Lung (tissue), 12 donors: ENCODE results near the gene RBPJL. TPM values are rescaled to one million over a fixed set of nuclear protein-coding genes. Genes with fewer than 3 reads are reported as not detected.

ENCODE experiments used
- ATAC-seq: fragments of 200-7000 bp; cut with Tn5 transposase; one replicate; pipeline ENCODE4 v1.9.1; 2020; ENCODE audit warnings: moderate number of reproducible peaks; ENCODE audit not compliant: insufficient read depth, low FRiP score
- DNase-seq, 3 donors: peaks; one replicate each; pipeline ENCODE4 v3.0.0-alpha.2; 2013 to 2017
- H3K27ac ChIP-seq, 2 donors: one replicate each; pipeline ENCODE4 v1.5.1; 2013; ENCODE audit warnings: mild to moderate bottlenecking in 2 of 2, moderate library complexity in 2 of 2, control low read depth in 1 of 2, inconsistent platforms in 1 of 2, low read depth in 1 of 2, low read length in 1 of 2
- H3K27me3 ChIP-seq, 3 donors: one replicate each; pipeline ENCODE4 v1.5.1; 2013; ENCODE audit warnings: low read length in 2 of 3; ENCODE audit not compliant: control insufficient read depth in 3 of 3, insufficient read depth in 3 of 3
- H3K36me3 ChIP-seq, 4 donors: one replicate each; pipeline ENCODE4 v1.5.1; 2013; ENCODE audit warnings: low read length in 4 of 4, mild to moderate bottlenecking in 1 of 4, moderate library complexity in 1 of 4; ENCODE audit not compliant: control insufficient read depth in 4 of 4, insufficient read depth in 4 of 4
- H3K4me1 ChIP-seq, 5 donors: one replicate each; pipeline ENCODE4 v1.5.1; 2013; ENCODE audit warnings: low read length in 5 of 5, mild to moderate bottlenecking in 2 of 5, moderate library complexity in 1 of 5; ENCODE audit not compliant: control insufficient read depth in 5 of 5, insufficient read depth in 5 of 5
- H3K4me3 ChIP-seq: one replicate; pipeline ENCODE4 v1.5.1; 2013; ENCODE audit warnings: mild to moderate bottlenecking, control low read depth, moderate library complexity
- H3K9ac ChIP-seq, 2 donors: one replicate each; pipeline ENCODE4 v1.5.1; 2013; ENCODE audit warnings: low read length in 2 of 2, control low read depth in 1 of 2; ENCODE audit not compliant: insufficient read depth in 1 of 2
- H3K9me3 ChIP-seq, 4 donors: one replicate each; pipeline ENCODE4 v1.5.1; 2013; ENCODE audit warnings: low read length in 3 of 4, mild to moderate bottlenecking in 1 of 4, moderate library complexity in 1 of 4; ENCODE audit not compliant: control insufficient read depth in 4 of 4, insufficient read depth in 3 of 4
- CTCF ChIP-seq: IDR thresholded peaks from 2 replicates; pipeline ENCODE4 v1.5.1; 2012; ENCODE audit warnings: mild to moderate bottlenecking; ENCODE audit errors: control extremely low read depth, extremely low read depth
- WGBS, 2 donors: extraction: QIAGEN DNeasy Blood & Tissue Kit; methylation state at CpG; one replicate each; pipeline ENCODE4 v1.1.7; 2013; 5-methylcytosine and 5-hydroxymethylcytosine counted together
- polyA plus RNA-seq, 2 donors: library from polyadenylated mRNA; stranded (reverse); fragments of 200-250 nt; gene quantifications; one replicate each; pipeline ENCODE4 v1.2.1, GENCODE V29; 2013
- total RNA-seq, 2 donors: library from RNA; depleted of rRNA in 1 of 2; stranded (reverse); fragments of >200 nt in 1 of 2; gene quantifications; one replicate each; pipeline ENCODE4 v1.2.1, GENCODE V29; 2014 to 2021
- donor health status: control.
- donor health status: control.
- donor health status: Bipolar disorder and iron deficiency.
- donor health status: healthy.
- donor health status: DM: yes; HTN: yes; CAD: no.

RBPJL gene
- total and polyA plus RNA-seq, 4 donors, result 0.12 TPM; not detected in 3

- no peak overlapping the region for H3K9ac ChIP-seq
- DNase-seq, result no peak
- peak overlapping the region; percentile 84 to 89 for H3K27ac ChIP-seq
- no peaks in the 10 kb centered on the region for H3K9me3 ChIP-seq
- no peak overlapping the region for H3K4me3 ChIP-seq
- no peak for TF ChIP-seq CTCF
- peaks cover 0 to 40% (median 14%) of the 10 kb centered on the region in 5 donors for H3K4me1 ChIP-seq
- peaks cover 0 to 3% (median 0%) of the 10 kb centered on the region in 4 donors for H3K36me3 ChIP-seq
- H3K27me3 ChIP-seq, result no peaks in the 10 kb centered on the region
- whole genome bisulfite sequencing, 2 donors, result 35 to 54% methylated on average over 9 of the region's 9 CpGs
- ATAC-seq, result peak; percentile 39
Measured at GRCh38 chr20:45344168-45344860, 37.7 kb downstream of the RBPJL start.

GRCh38 chr20:45345104-45345936 is 38.7 kb downstream of the RBPJL start:
- DNase-seq (peak; percentile 70 to 84 (median 76)), ATAC-seq (no peak)
- 55 to 76% methylated on average over 9 of the region's 9 CpGs for WGBS, 2 donors
- no peaks in the 10 kb centered on the region for H3K9me3 ChIP-seq
- no peaks in the 10 kb centered on the region for H3K27me3 ChIP-seq
- H3K27ac ChIP-seq, result peak overlapping the region; percentile 89 to 96
- H3K36me3 ChIP-seq, result peaks cover 0 to 3% (median 0%) of the 10 kb centered on the region in 4 donors
- no peak for TF ChIP-seq CTCF
- no peak overlapping the region for H3K9ac ChIP-seq
- H3K4me3 ChIP-seq, result no peak overlapping the region
- H3K4me1 ChIP-seq, result peaks cover 0 to 40% (median 11%) of the 10 kb centered on the region in 5 donors

GRCh38 chr20:45346291-45346718 is 39.7 kb downstream of the RBPJL start:
- H3K36me3 ChIP-seq, result no peaks in the 10 kb centered on the region
- peak overlapping the region; percentile 89 to 96 for H3K27ac ChIP-seq
- DNase-seq (no peak), ATAC-seq (no peak)
- WGBS, 2 donors, result 49 to 61% methylated on average over 3 of the region's 3 CpGs
- H3K4me1 ChIP-seq, result peaks cover 0 to 38% (median 10%) of the 10 kb centered on the region in 5 donors
- H3K27me3 ChIP-seq, result no peaks in the 10 kb centered on the region
- H3K9me3 ChIP-seq, result no peaks in the 10 kb centered on the region
- peak overlapping the region; percentile 86 for H3K4me3 ChIP-seq
- no peak overlapping the region for H3K9ac ChIP-seq
- no peak for TF ChIP-seq CTCF
